Measurements from ENCODE around the gene OR6S1. TPM values are rescaled to one million over a fixed set of nuclear protein-coding genes. Genes with fewer than 3 reads are reported as not detected.
A peak's percentile ranks its signal among the peaks of the same experiment; 100 is the strongest.
"Not testable (repeated sequence)": the region's sequence is repeated elsewhere in the genome, so short reads cannot be mapped to it uniquely, and the experiment has no call there.

Gene OR6S1
- total RNA-seq, 2 donors from 2014 or later = not detected

GRCh38 chr14:20681348-20682126 is 40.0 kb upstream of the OR6S1 start:
- peaks cover 0 to 2% of the 10 kb centered on the region in 2 donors for H3K27me3 Mint-ChIP-seq
- DNase-seq (ENCODE audit: low spot score) (peak; percentile 88), ATAC-seq (peak; percentile 41 to 62)
- H3K4me3 Mint-ChIP-seq = no peak overlapping the region
- peaks cover 0 to 18% of the 10 kb centered on the region in 2 donors for H3K4me1 Mint-ChIP-seq (ENCODE audit: low read depth in 2 of 2)
- H3K9me3 Mint-ChIP-seq = no peaks in the 10 kb centered on the region
- H3K36me3 Mint-ChIP-seq = no peaks in the 10 kb centered on the region
- no peak overlapping the region for H3K27ac Mint-ChIP-seq

GRCh38 chr14:20680843-20681347 is 39.4 kb upstream of the OR6S1 start:
- peaks cover 0 to 18% of the 10 kb centered on the region in 2 donors for H3K4me1 Mint-ChIP-seq (ENCODE audit: low read depth in 2 of 2)
- no peaks in the 10 kb centered on the region for H3K36me3 Mint-ChIP-seq
- H3K27me3 Mint-ChIP-seq = peaks cover 0 to 6% of the 10 kb centered on the region in 2 donors
- no peaks in the 10 kb centered on the region for H3K9me3 Mint-ChIP-seq
- H3K4me3 Mint-ChIP-seq = no peak overlapping the region
- DNase-seq (ENCODE audit: low spot score) = no peak
- no peak overlapping the region for H3K27ac Mint-ChIP-seq
- peak in 1 of 2 donors; percentile 6 for ATAC-seq

GRCh38 chr14:20680363-20680762 is 38.9 kb upstream of the OR6S1 start:
- Mint-ChIP-seq H3K27me3 (peaks cover 0 to 6% of the 10 kb centered on the region in 2 donors), H3K9me3 (no peaks in the 10 kb centered on the region), H3K4me3 (no peak overlapping the region), H3K27ac (no peak overlapping the region), H3K36me3 (no peaks in the 10 kb centered on the region), H3K4me1 (ENCODE audit: low read depth in 2 of 2) (peaks cover 0 to 18% of the 10 kb centered on the region in 2 donors)
- ATAC-seq (no peak), DNase-seq (ENCODE audit: low spot score) (no peak)

GRCh38 chr14:20679907-20680306 is 38.4 kb upstream of the OR6S1 start:
- DNase-seq (ENCODE audit: low spot score) = no peak
- H3K4me3 Mint-ChIP-seq = no peak overlapping the region
- H3K36me3 Mint-ChIP-seq = no peaks in the 10 kb centered on the region
- ATAC-seq = no peak
- peaks cover 0 to 18% of the 10 kb centered on the region in 2 donors for H3K4me1 Mint-ChIP-seq (ENCODE audit: low read depth in 2 of 2)
- peaks cover 0 to 6% of the 10 kb centered on the region in 2 donors for H3K27me3 Mint-ChIP-seq
- no peak overlapping the region for H3K27ac Mint-ChIP-seq
- no peaks in the 10 kb centered on the region for H3K9me3 Mint-ChIP-seq

- Mint-ChIP-seq H3K36me3 (no peaks in the 10 kb centered on the region), H3K4me3 (no peak overlapping the region), H3K9me3 (no peaks in the 10 kb centered on the region), H3K27ac (no peak overlapping the region), H3K27me3 (peaks cover 0 to 10% of the 10 kb centered on the region in 2 donors), H3K4me1 (ENCODE audit: low read depth in 2 of 2) (peaks cover 0 to 8% of the 10 kb centered on the region in 2 donors)
- peak in 1 of 2 donors; percentile 64 for ATAC-seq
- DNase-seq (ENCODE audit: low spot score) = no peak
Measured at GRCh38 chr14:20676072-20676471, 34.6 kb upstream of the OR6S1 start.

- ATAC-seq (peak in 1 of 2 donors; percentile 70), DNase-seq (ENCODE audit: low spot score) (no peak)
- H3K36me3 Mint-ChIP-seq = no peaks in the 10 kb centered on the region
- no peak overlapping the region for H3K27ac Mint-ChIP-seq
- peaks cover 0 to 10% of the 10 kb centered on the region in 2 donors for H3K27me3 Mint-ChIP-seq
- H3K4me3 Mint-ChIP-seq = no peak overlapping the region
- peaks cover 0 to 4% of the 10 kb centered on the region in 2 donors for H3K4me1 Mint-ChIP-seq (ENCODE audit: low read depth in 2 of 2)
- H3K9me3 Mint-ChIP-seq = no peaks in the 10 kb centered on the region
Measured at GRCh38 chr14:20675669-20676068, 34.2 kb upstream of the OR6S1 start.

GRCh38 chr14:20671597-20672283 is 30.2 kb upstream of the OR6S1 start:
- H3K27ac Mint-ChIP-seq = no peak overlapping the region
- H3K27me3 Mint-ChIP-seq = peaks cover 0 to 12% of the 10 kb centered on the region in 2 donors
- no peak overlapping the region for H3K4me3 Mint-ChIP-seq
- DNase-seq (ENCODE audit: low spot score) (no peak), ATAC-seq (no peak)
- H3K9me3 Mint-ChIP-seq = no peaks in the 10 kb centered on the region
- H3K4me1 Mint-ChIP-seq (ENCODE audit: low read depth in 2 of 2) = peaks cover 11 to 12% of the 10 kb centered on the region in 2 donors
- no peaks in the 10 kb centered on the region for H3K36me3 Mint-ChIP-seq

GRCh38 chr14:20668969-20669368 is 27.5 kb upstream of the OR6S1 start:
- DNase-seq (ENCODE audit: low spot score) (no peak), ATAC-seq (no peak)
- Mint-ChIP-seq H3K27me3 (peaks cover 0 to 13% of the 10 kb centered on the region in 2 donors), H3K4me1 (ENCODE audit: low read depth in 2 of 2) (peaks cover 11 to 12% of the 10 kb centered on the region in 2 donors), H3K27ac (no peak overlapping the region), H3K4me3 (no peak overlapping the region), H3K9me3 (no peaks in the 10 kb centered on the region), H3K36me3 (no peaks in the 10 kb centered on the region)

GRCh38 chr14:20667957-20668356 is 26.5 kb upstream of the OR6S1 start:
- peaks cover 20% of the 10 kb centered on the region in 2 donors for H3K4me1 Mint-ChIP-seq (ENCODE audit: low read depth in 2 of 2)
- no peaks in the 10 kb centered on the region for H3K36me3 Mint-ChIP-seq
- ATAC-seq = peak; percentile 77 to 79
- no peak for DNase-seq (ENCODE audit: low spot score)
- H3K27ac Mint-ChIP-seq = peak overlapping the region; percentile 47 to 60
- H3K4me3 Mint-ChIP-seq = peak overlapping the region; percentile 40
- peaks cover 6 to 19% of the 10 kb centered on the region in 2 donors for H3K27me3 Mint-ChIP-seq
- no peaks in the 10 kb centered on the region for H3K9me3 Mint-ChIP-seq

GRCh38 chr14:20666400-20666961 is 25.0 kb upstream of the OR6S1 start:
- DNase-seq (ENCODE audit: low spot score); H3K4me3 Mint-ChIP-seq; H3K9me3 Mint-ChIP-seq; ATAC-seq; H3K27ac Mint-ChIP-seq; H3K36me3 Mint-ChIP-seq: not testable (repeated sequence)
- peaks cover 21 to 29% of the 10 kb centered on the region in 2 donors for H3K27me3 Mint-ChIP-seq
- H3K4me1 Mint-ChIP-seq (ENCODE audit: low read depth in 2 of 2) = peaks cover 29 to 30% of the 10 kb centered on the region in 2 donors

GRCh38 chr14:20662968-20663732 is 21.7 kb upstream of the OR6S1 start:
- Mint-ChIP-seq H3K36me3 (no peaks in the 10 kb centered on the region), H3K4me3 (peak overlapping the region; percentile 82), H3K27me3 (peaks cover 37 to 39% of the 10 kb centered on the region in 2 donors), H3K9me3 (no peaks in the 10 kb centered on the region), H3K4me1 (ENCODE audit: low read depth in 2 of 2) (peaks cover 24% of the 10 kb centered on the region in 2 donors), H3K27ac (peak overlapping the region in 1 of 2 donors; percentile 23)
- ATAC-seq (peak; percentile 85 to 92), DNase-seq (ENCODE audit: low spot score) (peak; percentile 65)

- Mint-ChIP-seq H3K9me3 (no peaks in the 10 kb centered on the region), H3K27me3 (peaks cover 47 to 53% of the 10 kb centered on the region in 2 donors), H3K36me3 (no peaks in the 10 kb centered on the region), H3K27ac (no peak overlapping the region), H3K4me3 (no peak overlapping the region), H3K4me1 (ENCODE audit: low read depth in 2 of 2) (peaks cover 23 to 26% of the 10 kb centered on the region in 2 donors)
- ATAC-seq (no peak), DNase-seq (ENCODE audit: low spot score) (no peak)
Measured at GRCh38 chr14:20661197-20661596, 19.7 kb upstream of the OR6S1 start.

GRCh38 chr14:20659813-20660395 is 18.4 kb upstream of the OR6S1 start:
- DNase-seq (ENCODE audit: low spot score) (no peak), ATAC-seq (no peak)
- no peak overlapping the region for H3K27ac Mint-ChIP-seq
- H3K27me3 Mint-ChIP-seq = peaks cover 54 to 63% of the 10 kb centered on the region in 2 donors
- no peak overlapping the region for H3K4me3 Mint-ChIP-seq
- no peaks in the 10 kb centered on the region for H3K36me3 Mint-ChIP-seq
- peaks cover 23 to 26% of the 10 kb centered on the region in 2 donors for H3K4me1 Mint-ChIP-seq (ENCODE audit: low read depth in 2 of 2)
- H3K9me3 Mint-ChIP-seq = no peaks in the 10 kb centered on the region

Measured in natural killer cell treated with Interleukin-12 subunit alpha and Interleukin-12 subunit beta and Interleukin-15 and Interleukin-18, amount 100 ng/mL, for 72 hours (primary cell).